Measurements from ENCODE around the gene IYD.

IYD gene

DNA sequence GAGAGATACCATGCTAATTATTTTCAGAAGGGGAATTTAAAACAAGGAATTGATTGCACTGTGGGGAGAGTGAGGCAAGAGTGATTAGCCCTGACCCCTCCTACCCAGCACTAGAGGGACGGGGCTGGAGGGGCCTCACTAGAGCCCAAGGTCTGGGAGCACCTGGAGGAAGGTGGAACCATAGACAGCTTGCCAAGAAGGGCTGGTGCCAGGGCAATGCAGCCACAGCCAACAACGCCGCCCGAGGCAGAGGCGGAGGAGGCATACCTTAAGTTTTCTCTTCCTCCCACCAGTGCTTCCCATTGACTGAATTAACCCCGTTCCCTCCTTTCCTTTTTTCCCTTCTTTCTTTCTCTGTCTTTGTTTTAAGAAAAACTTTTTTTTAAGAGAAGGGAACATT, 40.0 kb downstream of the IYD start:
- no peaks in the 10 kb centered on the region for H3K4me1 ChIP-seq (ENCODE audit: low read depth, poor library complexity, severe bottlenecking)
- no peak overlapping the region for H3K4me3 ChIP-seq (IDR thresholded peaks at IDR 0.05; ENCODE audit: insufficient read depth, low read depth, low read length)
- no peaks in the 10 kb centered on the region for H3K27me3 ChIP-seq (ENCODE audit: insufficient read depth, low read depth)
- no peak overlapping the region for H3K27ac ChIP-seq
- no peak overlapping the region for H3K9ac ChIP-seq
- H4K20me1 ChIP-seq (ENCODE audit: insufficient read depth) = no peaks in the 10 kb centered on the region
- no peak overlapping the region for H2AFZ ChIP-seq (ENCODE audit: low read depth)
- TF ChIP-seq, protein P1, sequence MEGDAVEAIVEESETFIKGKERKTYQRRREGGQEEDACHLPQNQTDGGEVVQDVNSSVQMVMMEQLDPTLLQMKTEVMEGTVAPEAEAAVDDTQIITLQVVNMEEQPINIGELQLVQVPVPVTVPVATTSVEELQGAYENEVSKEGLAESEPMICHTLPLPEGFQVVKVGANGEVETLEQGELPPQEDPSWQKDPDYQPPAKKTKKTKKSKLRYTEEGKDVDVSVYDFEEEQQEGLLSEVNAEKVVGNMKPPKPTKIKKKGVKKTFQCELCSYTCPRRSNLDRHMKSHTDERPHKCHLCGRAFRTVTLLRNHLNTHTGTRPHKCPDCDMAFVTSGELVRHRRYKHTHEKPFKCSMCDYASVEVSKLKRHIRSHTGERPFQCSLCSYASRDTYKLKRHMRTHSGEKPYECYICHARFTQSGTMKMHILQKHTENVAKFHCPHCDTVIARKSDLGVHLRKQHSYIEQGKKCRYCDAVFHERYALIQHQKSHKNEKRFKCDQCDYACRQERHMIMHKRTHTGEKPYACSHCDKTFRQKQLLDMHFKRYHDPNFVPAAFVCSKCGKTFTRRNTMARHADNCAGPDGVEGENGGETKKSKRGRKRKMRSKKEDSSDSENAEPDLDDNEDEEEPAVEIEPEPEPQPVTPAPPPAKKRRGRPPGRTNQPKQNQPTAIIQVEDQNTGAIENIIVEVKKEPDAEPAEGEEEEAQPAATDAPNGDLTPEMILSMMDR (conservative IDR thresholded peaks at IDR 0.05; ENCODE audit: low read depth, low read length) = no peak
- no peak overlapping the region for H3K4me2 ChIP-seq
- no peaks in the 10 kb centered on the region for H3K79me2 ChIP-seq (ENCODE audit: insufficient read depth, low read depth)
- H3K36me3 ChIP-seq (ENCODE audit: insufficient read depth) = no peaks in the 10 kb centered on the region

DNA sequence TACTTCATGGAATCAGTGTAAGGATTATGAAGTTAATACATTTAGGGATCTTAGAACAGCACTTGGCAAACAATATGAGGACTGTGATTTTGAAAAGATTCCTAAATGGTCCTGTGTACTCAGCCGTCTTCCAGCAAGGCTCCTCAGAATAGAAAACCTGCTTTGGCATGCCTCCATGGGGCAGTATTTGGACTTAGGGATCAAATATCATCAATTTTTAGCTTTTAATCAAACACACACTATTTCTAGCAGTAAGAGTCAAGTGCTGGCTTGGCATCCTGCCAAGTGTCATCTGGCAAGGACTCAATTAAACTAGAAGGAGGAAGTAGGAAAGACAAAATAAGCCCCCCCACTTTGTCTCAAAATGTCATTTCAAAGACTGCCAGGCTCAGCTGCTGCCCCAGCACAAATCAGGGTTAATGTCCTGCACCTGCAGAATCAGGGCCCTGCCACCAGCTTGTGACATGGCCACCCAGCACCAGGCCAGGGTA, 40.8 kb downstream of the IYD start:
- Histone ChIP-seq H3K9ac (no peak overlapping the region), H3K79me2 (ENCODE audit: insufficient read depth, low read depth) (no peaks in the 10 kb centered on the region), H4K20me1 (ENCODE audit: insufficient read depth) (no peaks in the 10 kb centered on the region), H3K27ac (no peak overlapping the region), H3K27me3 (ENCODE audit: insufficient read depth, low read depth) (no peaks in the 10 kb centered on the region), H3K4me3 (IDR thresholded peaks at IDR 0.05; ENCODE audit: insufficient read depth, low read depth, low read length) (no peak overlapping the region), H2AFZ (ENCODE audit: low read depth) (no peak overlapping the region), H3K4me1 (ENCODE audit: low read depth, poor library complexity, severe bottlenecking) (no peaks in the 10 kb centered on the region), H3K4me2 (no peak overlapping the region), H3K36me3 (ENCODE audit: insufficient read depth) (no peaks in the 10 kb centered on the region)
- TF ChIP-seq, protein P1 (conservative IDR thresholded peaks at IDR 0.05; ENCODE audit: low read depth, low read length) = no peak

DNA sequence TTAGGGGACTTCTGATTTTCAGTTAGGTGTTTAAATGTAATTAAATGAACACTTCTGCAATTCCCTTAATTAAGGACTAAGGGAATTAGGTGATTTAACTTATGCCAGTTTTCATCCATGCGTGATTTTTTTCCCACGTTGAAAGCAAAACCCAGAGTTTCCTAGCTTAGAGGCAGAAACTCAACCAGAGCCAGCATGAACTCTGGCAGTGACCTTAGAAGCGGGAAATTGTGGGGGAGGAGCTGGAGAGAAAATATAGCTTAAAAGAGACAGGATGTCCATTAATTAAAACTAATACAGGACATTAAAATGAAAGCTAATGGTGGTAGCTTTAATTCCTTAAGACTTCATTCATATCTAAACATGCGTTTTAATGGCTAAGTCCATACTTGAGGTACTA, 41.6 kb downstream of the IYD start:
- Histone ChIP-seq H3K4me2 (no peak overlapping the region), H3K36me3 (ENCODE audit: insufficient read depth) (no peaks in the 10 kb centered on the region), H3K9ac (no peak overlapping the region), H4K20me1 (ENCODE audit: insufficient read depth) (no peaks in the 10 kb centered on the region), H2AFZ (ENCODE audit: low read depth) (no peak overlapping the region), H3K79me2 (ENCODE audit: insufficient read depth, low read depth) (no peaks in the 10 kb centered on the region), H3K4me1 (ENCODE audit: low read depth, poor library complexity, severe bottlenecking) (no peaks in the 10 kb centered on the region), H3K27ac (no peak overlapping the region), H3K4me3 (IDR thresholded peaks at IDR 0.05; ENCODE audit: insufficient read depth, low read depth, low read length) (no peak overlapping the region), H3K27me3 (ENCODE audit: insufficient read depth, low read depth) (no peaks in the 10 kb centered on the region)
- TF ChIP-seq, protein P1 (conservative IDR thresholded peaks at IDR 0.05; ENCODE audit: low read depth, low read length) = no peak

DNA sequence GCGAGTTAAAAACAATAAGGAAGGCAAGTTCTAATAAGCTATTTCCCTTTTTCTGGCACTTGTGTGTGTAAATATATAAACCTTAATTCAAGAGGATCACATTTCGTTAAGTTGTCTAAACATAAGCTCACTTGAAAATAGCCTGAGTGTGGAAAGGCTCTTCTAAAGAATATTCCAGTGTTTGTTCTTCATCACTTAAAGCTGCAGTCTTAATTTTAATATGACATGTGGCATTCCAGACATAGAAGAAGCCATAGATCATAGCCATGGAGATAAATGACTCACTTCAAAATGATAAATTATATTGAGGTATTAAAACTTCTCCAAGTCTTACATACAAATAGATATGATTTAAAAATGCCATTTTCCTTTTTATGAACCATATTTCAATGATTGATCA, 42.1 kb downstream of the IYD start:
- Histone ChIP-seq H3K4me1 (ENCODE audit: low read depth, poor library complexity, severe bottlenecking) (no peaks in the 10 kb centered on the region), H3K4me3 (IDR thresholded peaks at IDR 0.05; ENCODE audit: insufficient read depth, low read depth, low read length) (no peak overlapping the region), H4K20me1 (ENCODE audit: insufficient read depth) (no peaks in the 10 kb centered on the region), H3K4me2 (no peak overlapping the region), H3K27ac (no peak overlapping the region), H3K9ac (no peak overlapping the region), H3K27me3 (ENCODE audit: insufficient read depth, low read depth) (no peaks in the 10 kb centered on the region), H2AFZ (ENCODE audit: low read depth) (no peak overlapping the region), H3K36me3 (ENCODE audit: insufficient read depth) (no peaks in the 10 kb centered on the region), H3K79me2 (ENCODE audit: insufficient read depth, low read depth) (no peaks in the 10 kb centered on the region)
- TF ChIP-seq, protein P1 (conservative IDR thresholded peaks at IDR 0.05; ENCODE audit: low read depth, low read length) = no peak

Measured in KMS-11 (cell line).